H1 (cell line): ENCODE measurements around the gene SENP7. TPM values are rescaled to one million over a fixed set of nuclear protein-coding genes. Genes with fewer than 3 reads are reported as not detected.

Source experiments
- CTCF ChIA-PET: fragments of 300-600 bp; sonication (Branson Sonifier 250); formaldehyde crosslinking; loops from one replicate; lab custom pipeline; 2021; ENCODE audit not compliant: partially characterized antibody; lab: Charles Lee
- POLR2A ChIA-PET: fragments of 300-600 bp; sonication (Branson Sonifier 250); formaldehyde crosslinking; loops from one replicate; lab custom pipeline; 2021; ENCODE audit warnings: inconsistent platforms; ENCODE audit not compliant: partially characterized antibody; lab: Charles Lee
- DNase-seq, 2 experiments: peaks; one replicate each; pipeline versions ENCODE4 v3.0.0 to v3.0.0-alpha.2; 2010 to 2022; ENCODE audit warnings: low spot score in 2 of 2, low read depth in 1 of 2, mixed read lengths in 1 of 2
- FAIRE-seq: peaks from 2 replicates; lab custom pipeline; 2011; peaks lifted over from hg19 to GRCh38; lab: Jason Lieb, UNC
- H2AFZ ChIP-seq: 2 replicates; pipeline ENCODE4 v1.8.1; 2012; ENCODE audit warnings: low read length, inconsistent platforms
- H2AK5ac ChIP-seq: 2 replicates; pipeline ENCODE4 v1.6.1; 2013; ENCODE audit warnings: low read depth, low read length
- H2BK120ac ChIP-seq: replicated peaks from 2 replicates; pipeline ENCODE3; 2013; ENCODE audit warnings: low read depth, low read length, inconsistent platforms
- H2BK12ac ChIP-seq: 2 replicates; pipeline ENCODE4 v1.6.1; 2013; ENCODE audit warnings: low read depth, low read length
- H2BK15ac ChIP-seq: 2 replicates; pipeline ENCODE4 v1.6.1; 2013; ENCODE audit warnings: low read length
- H2BK20ac ChIP-seq: 2 replicates; pipeline ENCODE4 v1.6.1; 2013; ENCODE audit warnings: low read length
- H2BK5ac ChIP-seq: 2 replicates; pipeline ENCODE4 v1.6.1; 2013; ENCODE audit warnings: low read depth, low read length
- H3K14ac ChIP-seq: 2 replicates; pipeline ENCODE4 v1.6.1; 2013; ENCODE audit warnings: inconsistent platforms; ENCODE audit not compliant: insufficient read length
- H3K18ac ChIP-seq: 2 replicates; pipeline ENCODE4 v1.6.1; 2013; ENCODE audit warnings: low read length; ENCODE audit errors: extremely low read depth
- H3K23ac ChIP-seq: 2 replicates; pipeline ENCODE4 v1.6.1; 2013; ENCODE audit warnings: inconsistent platforms; ENCODE audit not compliant: insufficient read length
- H3K23me2 ChIP-seq: 2 replicates; pipeline ENCODE4 v1.6.1; 2013; ENCODE audit warnings: low read depth, low read length
- H3K27ac ChIP-seq: 2 replicates; pipeline ENCODE4 v1.6.1; 2011; ENCODE audit warnings: low read depth, low read length, inconsistent platforms
- H3K27me3 ChIP-seq, 4 experiments: replicated peaks in 1 of 4; 1 replicate in 1 of 4; 2 replicates in 3 of 4; pipeline versions ENCODE4 v1.6.1 to v1.8.1; 2011 to 2013; ENCODE audit warnings: low read length in 3 of 4, mild to moderate bottlenecking in 3 of 4, inconsistent platforms in 2 of 4, mixed read lengths in 2 of 4, moderate library complexity in 1 of 4; ENCODE audit not compliant: control insufficient read depth in 3 of 4, insufficient read depth in 3 of 4; ENCODE audit errors: extremely low read depth in 1 of 4
- H3K36me3 ChIP-seq, 4 experiments: 2 replicates each; pipeline versions ENCODE4 v1.6.1 to v1.8.1; 2011 to 2013; ENCODE audit warnings: mild to moderate bottlenecking in 4 of 4, low read length in 3 of 4, moderate library complexity in 2 of 4, control low read depth in 1 of 4, inconsistent platforms in 1 of 4; ENCODE audit not compliant: insufficient read depth in 4 of 4, control insufficient read depth in 2 of 4
- H3K4ac ChIP-seq: replicated peaks from 2 replicates; pipeline ENCODE3; 2013; ENCODE audit warnings: low read length, low read depth, mixed read lengths, inconsistent platforms; ENCODE audit not compliant: insufficient read length
- H3K4me1 ChIP-seq, 4 experiments: replicated peaks in 1 of 4; 1 replicate in 1 of 4; 2 replicates in 3 of 4; pipeline versions ENCODE4 v1.6.1 to v1.8.1; 2011 to 2013; ENCODE audit warnings: low read length in 3 of 4, inconsistent platforms in 2 of 4, mixed read lengths in 1 of 4; ENCODE audit not compliant: insufficient read depth in 4 of 4, control insufficient read depth in 3 of 4
- H3K4me2 ChIP-seq, 2 experiments: 2 replicates each; pipeline versions ENCODE4 v1.6.1 to v1.8.1; 2011 to 2013; ENCODE audit warnings: low read depth in 2 of 2, low read length in 2 of 2, control low read depth in 1 of 2, inconsistent platforms in 1 of 2, mild to moderate bottlenecking in 1 of 2; ENCODE audit not compliant: insufficient read depth in 1 of 2
- H3K4me3 ChIP-seq, 4 experiments: fragments of 200-600, 300-600 bp in 1 of 4; sonication (generic), shearing (Covaris generic), sonication (Bioruptor Twin) in 1 of 4; 2 replicates each; pipeline versions ENCODE4 v1.5.1 to v1.8.1; 2011 to 2016; ENCODE audit warnings: low read length in 4 of 4, low read depth in 3 of 4, control low read depth in 2 of 4, inconsistent platforms in 2 of 4, mild to moderate bottlenecking in 2 of 4, mixed read lengths in 1 of 4, moderate library complexity in 1 of 4; ENCODE audit not compliant: insufficient read depth in 2 of 4; ENCODE audit errors: extremely low read depth in 1 of 4
- H3K56ac ChIP-seq: replicated peaks from 2 replicates; pipeline ENCODE3; 2013; ENCODE audit warnings: low read depth, mild to moderate bottlenecking, mixed read lengths, low read length, inconsistent platforms; ENCODE audit not compliant: insufficient read length
- H3K79me1 ChIP-seq: 2 replicates; pipeline ENCODE4 v1.6.1; 2013; ENCODE audit warnings: low read depth, low read length, control low read depth
- H3K79me2 ChIP-seq, 2 experiments: 2 replicates each; pipeline versions ENCODE4 v1.6.1 to v1.8.1; 2012 to 2013; ENCODE audit warnings: low read length in 2 of 2, mild to moderate bottlenecking in 2 of 2, inconsistent platforms in 1 of 2; ENCODE audit not compliant: insufficient read depth in 2 of 2, control insufficient read depth in 1 of 2
- H3K9ac ChIP-seq, 4 experiments: replicated peaks in 1 of 4; 1 replicate in 1 of 4; 2 replicates in 3 of 4; pipeline versions ENCODE4 v1.6.1 to v1.8.1; 2011 to 2013; ENCODE audit warnings: low read depth in 3 of 4, low read length in 3 of 4, control low read depth in 2 of 4, mild to moderate bottlenecking in 2 of 4, moderate library complexity in 2 of 4, inconsistent platforms in 1 of 4; ENCODE audit errors: extremely low read depth in 1 of 4
- H3K9me3 ChIP-seq, 2 experiments: 2 replicates each; pipeline versions ENCODE4 v1.6.1 to v1.8.1; 2012 to 2013; ENCODE audit warnings: mild to moderate bottlenecking in 2 of 2, moderate library complexity in 2 of 2, control low read depth in 1 of 2, inconsistent platforms in 1 of 2, low read depth in 1 of 2, low read length in 1 of 2, mixed read lengths in 1 of 2; ENCODE audit not compliant: insufficient read depth in 2 of 2
- H4K20me1 ChIP-seq, 2 experiments: replicated peaks in 1 of 2; 2 replicates each; pipeline versions ENCODE3 to v1.8.1; 2011 to 2013; ENCODE audit warnings: inconsistent platforms in 2 of 2, low read length in 2 of 2, mild to moderate bottlenecking in 1 of 2; ENCODE audit not compliant: insufficient read depth in 2 of 2, control insufficient read depth in 1 of 2
- H4K5ac ChIP-seq: 2 replicates; pipeline ENCODE4 v1.6.1; 2013; ENCODE audit warnings: low read length, low read depth, mixed read lengths, inconsistent platforms; ENCODE audit not compliant: insufficient read length
- H4K8ac ChIP-seq: 2 replicates; pipeline ENCODE4 v1.8.0; 2013; ENCODE audit warnings: mild to moderate bottlenecking, moderate library complexity, low read length, inconsistent platforms; ENCODE audit not compliant: insufficient read depth; ENCODE audit errors: extremely low read depth
- H4K91ac ChIP-seq: replicated peaks from 2 replicates; pipeline ENCODE3; 2013; ENCODE audit warnings: low read length, mixed read lengths, inconsistent platforms; ENCODE audit not compliant: insufficient read length
- CBX5 ChIP-seq: fragments of 300-800, 300-1000 bp; sonication (generic); IDR thresholded peaks from 2 replicates; pipeline ENCODE4 v1.7.1; 2016; ENCODE audit warnings: antibody characterized with exemption, low read length, low read depth
- CHD1 ChIP-seq: IDR thresholded peaks from 2 replicates; pipeline ENCODE4 v1.6.1; 2012; ENCODE audit warnings: low read depth, low read length, improper control_type of control experiment
- FOSL1 ChIP-seq: IDR thresholded peaks from 2 replicates; pipeline ENCODE4 v1.6.1; 2011; ENCODE audit warnings: mild to moderate bottlenecking, low read depth, low read length, moderate library complexity; ENCODE audit not compliant: insufficient read depth
- NRF1 ChIP-seq: IDR thresholded peaks from 2 replicates; pipeline ENCODE4 v1.6.1; 2011; ENCODE audit warnings: mild to moderate bottlenecking, low read depth, low read length, improper control_type of control experiment
- RBBP5 ChIP-seq: IDR thresholded peaks from 2 replicates; pipeline ENCODE4 v1.7.1; 2012; ENCODE audit warnings: low read depth, mild to moderate bottlenecking, inconsistent platforms, low read length, moderate library complexity, borderline replicate concordance
- SP2 ChIP-seq: IDR thresholded peaks from 2 replicates; pipeline ENCODE4 v1.6.1; 2012; ENCODE audit warnings: mild to moderate bottlenecking, low read length, inconsistent platforms
- SRF ChIP-seq: IDR thresholded peaks from 2 replicates; pipeline ENCODE4 v1.6.1; 2011; ENCODE audit warnings: mild to moderate bottlenecking, low read depth, low read length, moderate library complexity
- TAF1 ChIP-seq: IDR thresholded peaks from 2 replicates; pipeline ENCODE4 v1.6.1; 2011; ENCODE audit warnings: mild to moderate bottlenecking, low read depth, low read length
- TBP ChIP-seq: IDR thresholded peaks from 2 replicates; pipeline ENCODE4 v1.6.1; 2011; ENCODE audit warnings: low read depth, low read length, improper control_type of control experiment
- TEAD4 ChIP-seq: IDR thresholded peaks from 2 replicates; pipeline ENCODE4 v1.6.1; 2012; ENCODE audit warnings: low read depth, low read length, inconsistent platforms, mixed read lengths
- YY1 ChIP-seq: IDR thresholded peaks from 2 replicates; pipeline ENCODE4 v1.6.1; 2011; ENCODE audit warnings: low read depth, mild to moderate bottlenecking, low read length
- polyA plus RNA-seq, 7 experiments: library from polyadenylated mRNA; depleted of rRNA in 3 of 7; stranded (reverse) in 5 of 7; unstranded in 2 of 7; fragments of >200 nt in 5 of 7; fragments of 200-250 nt in 2 of 7; gene quantifications; 1 replicate in 5 of 7; 2 replicates in 1 of 7; 4 replicates in 1 of 7; pipeline versions ENCODE4 v1.2.1 to v1.2.3, GENCODE V29; 2011 to 2013; ENCODE audit warnings: missing spikeins in 2 of 7, mixed read lengths in 2 of 7
- total RNA-seq: library from RNA; stranded (reverse); fragmentation: NEBNext Ultra II Directional; extraction: Animal tissue kit (Norgen Biotek cat#: 25700); gene quantifications from 2 replicates; pipeline ENCODE4 v1.2.1, GENCODE V29; 2021
- TF ChIP-seq, protein P1 (sequence below): IDR thresholded peaks from 2 replicates; pipeline ENCODE4 v1.6.1; 2012; ENCODE audit warnings: inconsistent platforms

The SENP7 gene
- total and polyA plus RNA-seq, 2 of the 8 experiments (the other 6 are each of a cell fraction or from before 2014, with no cell fraction given): 2.8 to 7.8 TPM

- no peak overlapping the region for H3K4me2 ChIP-seq
- no peak overlapping the region for H3K4ac ChIP-seq
- H3K27me3 ChIP-seq: peaks cover 0 to 16% (median 5%) of the 10 kb centered on the region in 4 experiments; a peak in 3 of 7 replicates
- H3K79me2 ChIP-seq: no peaks in the 10 kb centered on the region
- no peak overlapping the region for H2BK12ac ChIP-seq
- H4K20me1 ChIP-seq: no peaks in the 10 kb centered on the region
- H2AFZ ChIP-seq: no peak overlapping the region
- DNase-seq (no peak), FAIRE-seq (no peak)
- no peak overlapping the region for H3K9ac ChIP-seq
- H3K4me1 ChIP-seq: peaks cover 0 to 3% (median 0%) of the 10 kb centered on the region in 4 experiments; a peak in 1 of 7 replicates
- H3K79me1 ChIP-seq: no peaks in the 10 kb centered on the region
- H3K36me3 ChIP-seq: no peaks in the 10 kb centered on the region
- no peak overlapping the region for H3K23ac ChIP-seq
- no peaks in the 10 kb centered on the region for H3K9me3 ChIP-seq
- no peak overlapping the region for H3K18ac ChIP-seq
- H2BK20ac ChIP-seq: no peak overlapping the region
- H2AK5ac ChIP-seq: no peak overlapping the region
- H2BK15ac ChIP-seq: no peak overlapping the region
- H2BK5ac ChIP-seq: no peak overlapping the region
- no peak overlapping the region for H3K4me3 ChIP-seq
- no peak overlapping the region for H4K91ac ChIP-seq
- H3K23me2 ChIP-seq: no peaks in the 10 kb centered on the region
- no peak overlapping the region for H3K27ac ChIP-seq
- ChIA-PET POLR2A (no interaction called here), CTCF (no interaction called here)
- no peak overlapping the region for H4K5ac ChIP-seq
- H4K8ac ChIP-seq: no peak overlapping the region
- no peak overlapping the region for H3K56ac ChIP-seq
- no peak overlapping the region for H2BK120ac ChIP-seq
- H3K14ac ChIP-seq: no peak overlapping the region
- TF ChIP-seq RBBP5: no peak
- TF ChIP-seq SP2: no peak
- TF ChIP-seq TEAD4: no peak
- TF ChIP-seq TBP: no peak
- no peak for TF ChIP-seq FOSL1
- TF ChIP-seq, protein P1, sequence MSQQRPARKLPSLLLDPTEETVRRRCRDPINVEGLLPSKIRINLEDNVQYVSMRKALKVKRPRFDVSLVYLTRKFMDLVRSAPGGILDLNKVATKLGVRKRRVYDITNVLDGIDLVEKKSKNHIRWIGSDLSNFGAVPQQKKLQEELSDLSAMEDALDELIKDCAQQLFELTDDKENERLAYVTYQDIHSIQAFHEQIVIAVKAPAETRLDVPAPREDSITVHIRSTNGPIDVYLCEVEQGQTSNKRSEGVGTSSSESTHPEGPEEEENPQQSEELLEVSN: no peak
- TF ChIP-seq YY1: no peak
- TF ChIP-seq CHD1: no peak
- TF ChIP-seq NRF1: no peak
- no peak for TF ChIP-seq CBX5
- no peak for TF ChIP-seq SRF
- TF ChIP-seq TAF1: no peak
Measured at GRCh38 chr3:101279162-101279561, 233.8 kb downstream of the SENP7 start.
